OCI-LY3 (cell line): ENCODE results near the gene ZNF417.
"Not testable (repeated sequence)": the region's sequence is repeated elsewhere in the genome, so short reads cannot be mapped to it uniquely, and the experiment has no call there.

Source experiments
- H2AFZ ChIP-seq: fragments of 200-600, 300-600 bp; shearing (Covaris generic); 2 replicates; pipeline ENCODE4 v1.6.0; 2014; ENCODE audit warnings: antibody characterized with exemption, low read depth, low read length
- H3K27ac ChIP-seq: fragments of 200-600, 300-600 bp; sonication (generic); 2 replicates; pipeline ENCODE4 v1.5.1; 2014; ENCODE audit warnings: mild to moderate bottlenecking, low read length, moderate library complexity, mixed read lengths
- H3K27me3 ChIP-seq: fragments of 200-600, 300-600 bp; sonication (generic); 2 replicates; pipeline ENCODE4 v1.6.1; 2014; ENCODE audit warnings: low read depth, low read length, mixed read lengths
- H3K36me3 ChIP-seq: fragments of 200-600, 300-600 bp; sonication (generic); replicated peaks from 2 replicates; pipeline ENCODE3; 2014; ENCODE audit warnings: low read depth, low read length, mixed read lengths
- H3K4me1 ChIP-seq: fragments of 300-600, 200-600 bp; sonication (generic); 2 replicates; pipeline ENCODE4 v1.6.1; 2014; ENCODE audit warnings: low read length, mixed read lengths
- H3K4me2 ChIP-seq: fragments of 200-600, 300-600 bp; sonication (generic); 2 replicates; pipeline ENCODE4 v1.6.1; 2014; ENCODE audit warnings: low read length, mixed read lengths
- H3K4me3 ChIP-seq: fragments of 300-600, 200-600 bp; sonication (generic); 2 replicates; pipeline ENCODE4 v1.5.1; 2014; ENCODE audit warnings: antibody characterized with exemption, mild to moderate bottlenecking, low read length, moderate library complexity
- H3K79me2 ChIP-seq: fragments of 300-600, 200-600 bp; shearing (Covaris generic); 2 replicates; pipeline ENCODE4 v1.6.1; 2014; ENCODE audit warnings: mild to moderate bottlenecking, low read length, mixed read lengths
- H3K9ac ChIP-seq: fragments of 300-600, 200-600 bp; shearing (Covaris generic); 2 replicates; pipeline ENCODE4 v1.6.0; 2014; ENCODE audit warnings: mild to moderate bottlenecking, low read length, moderate library complexity
- H3K9me3 ChIP-seq: fragments of 200-600, 300-600 bp; shearing (Covaris generic); 2 replicates; pipeline ENCODE4 v1.6.1; 2014; ENCODE audit warnings: low read length, mixed read lengths; ENCODE audit not compliant: insufficient read depth
- H4K20me1 ChIP-seq: fragments of 200-600, 300-600 bp; sonication (generic); 2 replicates; pipeline ENCODE4 v1.6.1; 2016; ENCODE audit warnings: low read length, mixed read lengths; ENCODE audit not compliant: insufficient read depth
- CTCF ChIP-seq: fragments of 200-600, 300-600 bp; sonication (generic); IDR thresholded peaks from 2 replicates; pipeline ENCODE4 v1.5.1; 2014; ENCODE audit warnings: antibody characterized with exemption, low read length, low read depth
- EZH2phosphoT487 ChIP-seq: fragments of 200-600 bp; shearing (Covaris generic); IDR thresholded peaks from 2 replicates; pipeline ENCODE4 v1.6.1; 2018; ENCODE audit warnings: antibody characterized with exemption, mixed run types, low read depth

Gene ZNF417

GRCh38 chr19:57888107-57888559 is 28.3 kb downstream of the ZNF417 start:
- H3K36me3 ChIP-seq = peaks cover 23% of the 10 kb centered on the region
- peak overlapping the region; percentile 90 for H3K9ac ChIP-seq
- H3K79me2 ChIP-seq = peaks cover 61% of the 10 kb centered on the region
- H3K4me3 ChIP-seq = peak overlapping the region; percentile 94
- no peak for TF ChIP-seq CTCF
- no peak for TF ChIP-seq EZH2phosphoT487
- H4K20me1 ChIP-seq = peaks cover 9% of the 10 kb centered on the region; the same call in 1 of the 2 replicates
- H3K9me3 ChIP-seq = no peaks in the 10 kb centered on the region
- H3K27me3 ChIP-seq = no peaks in the 10 kb centered on the region
- H3K4me1 ChIP-seq = peaks cover 13% of the 10 kb centered on the region
- peak overlapping the region; percentile 31 for H3K27ac ChIP-seq
- peak overlapping the region; percentile 85 for H2AFZ ChIP-seq
- peak overlapping the region; percentile 86 for H3K4me2 ChIP-seq

- peak overlapping the region; percentile 86 for H3K4me2 ChIP-seq
Observed at GRCh38 chr19:57887195-57887941, 29.0 kb downstream of the ZNF417 start.

GRCh38 chr19:57886046-57886445 is 30.3 kb downstream of the ZNF417 start:
- Histone ChIP-seq H3K4me3 (no peak overlapping the region), H3K4me2 (no peak overlapping the region), H3K79me2 (peaks cover 69% of the 10 kb centered on the region)

More at GRCh38 chr19:57887195-57887941, 29.0 kb downstream of the ZNF417 start:
- Histone ChIP-seq H3K79me2 (peaks cover 68% of the 10 kb centered on the region), H3K4me1 (peaks cover 13% of the 10 kb centered on the region), H3K27me3 (no peaks in the 10 kb centered on the region), H4K20me1 (peaks cover 9% of the 10 kb centered on the region; the same call in 1 of the 2 replicates), H3K9me3 (no peaks in the 10 kb centered on the region), H3K27ac (no peak overlapping the region), H3K9ac (peak overlapping the region; percentile 90; the same call in 1 of the 2 replicates), H3K4me3 (peak overlapping the region; percentile 94), H3K36me3 (peaks cover 26% of the 10 kb centered on the region), H2AFZ (no peak overlapping the region)
- no peak for TF ChIP-seq EZH2phosphoT487
- TF ChIP-seq CTCF = 0 out of 2 replicates have a peak, but pooled peaks have one; percentile 27

GRCh38 chr19:57873883-57874799 is 42.3 kb downstream of the ZNF417 start:
- H3K9me3 ChIP-seq = peaks cover 12% of the 10 kb centered on the region; the same call in 1 of the 2 replicates
- not testable (repeated sequence) for H2AFZ ChIP-seq, H3K27ac ChIP-seq, H3K27me3 ChIP-seq, H4K20me1 ChIP-seq, H3K4me2 ChIP-seq, H3K4me1 ChIP-seq, H3K4me3 ChIP-seq, H3K9ac ChIP-seq
- peaks cover 83% of the 10 kb centered on the region for H3K79me2 ChIP-seq
- H3K36me3 ChIP-seq = peaks cover 58% of the 10 kb centered on the region

More at GRCh38 chr19:57886046-57886445, 30.3 kb downstream of the ZNF417 start:
- H3K36me3 ChIP-seq = peaks cover 26% of the 10 kb centered on the region
- no peak overlapping the region for H3K9ac ChIP-seq
- no peak overlapping the region for H2AFZ ChIP-seq
- peaks cover 9% of the 10 kb centered on the region; the same call in 1 of the 2 replicates for H4K20me1 ChIP-seq
- no peak for TF ChIP-seq CTCF
- TF ChIP-seq EZH2phosphoT487 = no peak
- H3K9me3 ChIP-seq = no peaks in the 10 kb centered on the region
- H3K4me1 ChIP-seq = peaks cover 13% of the 10 kb centered on the region
- H3K27ac ChIP-seq = no peak overlapping the region
- H3K27me3 ChIP-seq = no peaks in the 10 kb centered on the region
